NCI-H2227 (cell line): ENCODE data around the gene RAI2.
A peak's percentile ranks its signal among the peaks of the same experiment; 100 is the strongest.

Source experiments
- DNase-seq: peaks from one replicate; lab custom pipeline; 2025; ENCODE audit not compliant: unreplicated experiment; lab: John Stamatoyannopoulos, UW

The RAI2 gene

GRCh38 chrX:17829566-17829965 is 31.5 kb downstream of the RAI2 start:
- DNase-seq = no peak

- no peak for DNase-seq
Measured at GRCh38 chrX:17828171-17828570, 32.9 kb downstream of the RAI2 start.

DNA sequence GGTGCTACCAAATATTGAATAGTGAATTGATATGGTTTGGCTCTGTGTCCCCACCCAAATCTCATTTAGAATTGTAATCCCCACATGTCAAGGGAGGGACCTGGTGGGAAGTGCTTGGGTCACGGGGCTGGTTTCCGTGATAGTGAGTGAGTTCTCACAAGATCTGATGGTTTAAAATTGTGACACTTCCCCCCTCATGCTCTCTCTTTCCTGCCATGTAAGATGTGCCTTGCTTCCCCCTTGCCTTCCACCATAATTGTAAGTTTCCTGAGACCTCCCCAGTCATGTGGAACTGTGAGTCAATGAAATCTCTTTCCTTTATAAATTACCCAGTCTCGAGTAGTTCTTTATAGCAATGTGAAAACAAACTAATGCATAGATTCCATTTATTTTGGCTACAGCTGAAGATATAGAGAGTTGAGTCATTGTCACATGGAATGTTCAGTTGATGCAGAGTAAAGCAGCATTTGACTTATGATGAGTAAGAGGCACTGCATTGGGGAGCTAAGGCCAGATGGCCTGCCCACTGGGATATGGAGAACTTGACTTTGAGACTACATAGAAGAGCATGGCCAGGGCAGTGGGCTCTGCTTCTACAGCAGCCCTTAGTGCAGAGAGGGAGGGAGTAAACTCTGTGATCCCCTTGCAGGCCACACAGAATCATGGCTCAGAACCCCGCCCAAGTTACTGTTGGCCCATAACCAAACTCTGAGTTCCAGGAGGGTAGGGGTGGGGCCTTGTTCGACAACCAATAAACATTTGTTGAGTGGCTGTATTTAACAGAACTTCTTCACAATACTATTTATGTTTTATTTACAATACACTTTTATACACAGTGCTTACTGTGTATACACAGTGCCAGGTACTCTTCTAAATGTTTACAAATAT is 34.2 kb downstream of the RAI2 start:
- no peak for DNase-seq

GRCh38 chrX:17824980-17825379 is 36.1 kb downstream of the RAI2 start:
- DNase-seq = no peak

GRCh38 chrX:17822351-17822750 is 38.7 kb downstream of the RAI2 start:
- no peak for DNase-seq

- DNase-seq = no peak
Measured at GRCh38 chrX:17820100-17820499, 41.0 kb downstream of the RAI2 start.

GRCh38 chrX:17818726-17819125 is 42.4 kb downstream of the RAI2 start:
- DNase-seq = no peak

DNA sequence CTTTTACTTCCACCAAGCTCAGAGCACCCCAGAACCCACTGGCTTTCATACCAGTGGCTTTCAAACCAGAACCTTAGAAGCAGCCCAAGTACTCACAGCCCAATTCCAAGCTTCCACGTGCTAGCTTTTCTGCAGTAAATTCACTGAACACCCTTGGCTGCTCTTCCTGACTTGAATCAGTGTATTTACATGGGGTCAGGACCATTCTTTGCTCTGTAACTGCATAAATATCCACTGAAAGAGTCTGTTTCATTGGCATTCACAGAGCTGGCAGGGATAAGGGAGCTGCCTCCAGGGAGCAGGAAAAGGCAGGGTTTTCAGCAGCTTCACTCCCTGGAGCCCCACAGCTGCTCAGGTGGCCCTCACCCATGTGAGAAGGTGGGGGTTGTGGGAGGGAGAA is 43.8 kb downstream of the RAI2 start:
- no peak for DNase-seq

DNA sequence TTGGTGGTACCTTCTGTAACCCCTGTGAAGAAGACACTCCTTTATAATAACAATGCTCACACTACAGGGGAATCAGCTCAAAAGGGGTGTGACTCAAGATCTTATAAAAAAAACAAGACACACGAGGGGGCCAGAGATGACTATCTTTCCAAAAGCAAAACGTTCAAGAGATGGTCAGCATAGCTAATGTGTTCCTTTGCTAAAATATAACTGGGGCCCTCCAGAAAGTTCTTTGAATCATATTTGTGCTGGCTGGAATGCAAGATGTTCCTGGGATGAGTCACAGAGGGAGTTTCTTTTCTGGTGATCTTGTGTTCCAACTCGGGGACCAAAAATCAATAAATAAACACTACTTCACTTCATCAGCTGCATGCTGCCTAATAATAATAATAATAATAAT is 46.5 kb downstream of the RAI2 start:
- no peak for DNase-seq

DNA sequence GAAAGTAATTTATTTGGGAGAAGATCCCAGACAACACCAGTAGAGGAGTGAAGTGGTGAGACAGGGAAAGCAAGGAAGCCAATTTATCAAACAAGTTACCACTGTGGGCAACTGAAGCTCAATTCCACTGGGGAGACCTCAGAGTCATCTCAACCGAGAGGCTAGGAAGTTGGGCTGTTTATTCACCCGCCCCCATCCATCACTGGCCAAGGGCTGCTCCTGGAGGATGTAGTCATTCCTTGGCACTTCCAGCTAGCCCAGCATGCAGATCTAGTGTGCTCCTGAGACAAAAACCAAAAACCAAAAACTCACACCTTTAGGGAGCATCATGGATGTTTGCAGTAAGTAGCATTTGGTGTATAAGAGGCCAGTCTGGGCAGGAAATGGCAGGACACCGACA is 47.0 kb downstream of the RAI2 start:
- DNase-seq = no peak

GRCh38 chrX:17813277-17813676 is 47.8 kb downstream of the RAI2 start:
- DNase-seq = no peak

- DNase-seq = no peak
Measured at GRCh38 chrX:17812763-17813162, 48.3 kb downstream of the RAI2 start.

GRCh38 chrX:17809984-17810383 is 51.1 kb downstream of the RAI2 start:
- no peak for DNase-seq

DNA sequence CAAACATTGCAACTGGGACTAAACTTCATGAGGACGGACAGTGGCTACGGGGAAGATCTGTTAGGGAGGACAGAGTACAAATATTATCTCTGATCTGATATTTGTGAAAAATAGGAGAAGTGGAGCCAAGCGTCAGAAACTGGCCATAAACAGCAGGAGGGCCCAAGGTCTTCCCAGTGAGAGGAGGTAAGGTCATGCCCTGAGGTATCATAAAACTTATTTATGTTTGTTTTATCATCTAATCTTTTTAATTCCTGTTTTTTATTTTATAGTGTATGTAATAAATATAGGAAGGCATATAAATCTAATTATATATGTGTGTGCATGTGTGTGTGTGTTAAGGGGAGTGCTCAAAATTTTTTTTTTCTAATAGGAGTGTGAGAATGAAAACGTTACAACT is 51.8 kb downstream of the RAI2 start:
- DNase-seq = no peak

GRCh38 chrX:17805120-17805519 is 56.0 kb downstream of the RAI2 start:
- DNase-seq = no peak

DNA sequence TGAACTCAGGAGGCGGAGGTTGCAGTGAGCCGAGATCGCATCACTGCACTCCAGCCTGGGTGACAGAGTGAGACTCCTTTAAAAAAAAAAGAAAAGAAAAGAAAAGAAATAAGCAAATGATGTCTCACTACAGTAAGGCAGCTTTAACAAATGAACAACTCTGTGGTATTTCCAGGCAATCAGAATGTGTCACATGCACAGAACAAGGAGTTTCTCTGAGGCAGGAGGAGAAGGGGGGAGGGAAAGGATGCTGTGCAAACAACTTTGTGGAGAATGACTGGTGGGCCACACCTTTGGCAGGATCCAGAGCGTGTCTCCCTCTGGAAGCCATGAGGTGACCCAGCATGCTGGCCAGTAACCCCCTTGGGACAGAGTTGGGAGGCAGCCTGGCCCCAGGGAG is 57.6 kb downstream of the RAI2 start:
- DNase-seq = no peak

- DNase-seq = no peak
Measured at GRCh38 chrX:17802756-17803155, 58.3 kb downstream of the RAI2 start.

DNA sequence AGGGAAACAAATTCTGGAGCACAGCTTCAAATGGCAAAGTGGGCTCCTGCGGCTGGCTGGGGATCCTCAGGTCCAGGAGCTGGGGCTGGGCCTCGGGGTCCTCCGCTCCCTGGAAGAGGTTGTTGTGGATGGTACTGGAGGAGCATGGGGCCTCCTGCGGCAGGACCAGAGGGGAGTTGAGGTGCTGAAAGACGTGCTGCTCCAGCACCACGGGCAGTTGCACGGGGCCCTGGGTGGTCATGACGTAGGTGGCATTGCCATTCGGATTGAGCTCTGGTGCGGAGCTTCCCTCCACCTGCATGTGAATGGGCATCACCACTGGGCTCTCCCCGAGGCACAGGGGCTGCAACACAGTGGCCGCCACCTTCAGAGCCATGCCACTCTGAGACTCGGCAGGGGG is 59.7 kb downstream of the RAI2 start:
- DNase-seq = no peak

GRCh38 chrX:17798921-17799320 is 62.2 kb downstream of the RAI2 start:
- no peak for DNase-seq

DNA sequence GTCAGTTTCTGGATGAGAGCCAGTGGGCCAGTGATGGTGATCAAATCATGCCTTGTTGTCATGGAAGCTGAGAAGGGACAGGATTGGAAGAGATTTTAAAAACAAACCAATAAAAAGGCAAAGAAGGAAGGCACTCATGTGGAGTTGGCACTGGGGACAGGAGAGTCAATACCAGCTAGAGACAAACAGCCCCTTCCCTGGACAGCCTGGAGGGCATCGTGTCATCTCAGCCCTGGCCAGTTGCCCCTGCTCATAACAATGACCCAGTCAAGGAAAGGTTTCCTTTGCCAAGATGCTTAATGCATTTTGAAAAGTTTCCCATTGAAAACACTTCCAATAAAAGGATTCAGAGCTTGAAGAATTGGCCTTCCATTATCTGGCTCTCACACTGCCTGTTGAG is 68.3 kb downstream of the RAI2 start:
- DNase-seq = no peak

DNA sequence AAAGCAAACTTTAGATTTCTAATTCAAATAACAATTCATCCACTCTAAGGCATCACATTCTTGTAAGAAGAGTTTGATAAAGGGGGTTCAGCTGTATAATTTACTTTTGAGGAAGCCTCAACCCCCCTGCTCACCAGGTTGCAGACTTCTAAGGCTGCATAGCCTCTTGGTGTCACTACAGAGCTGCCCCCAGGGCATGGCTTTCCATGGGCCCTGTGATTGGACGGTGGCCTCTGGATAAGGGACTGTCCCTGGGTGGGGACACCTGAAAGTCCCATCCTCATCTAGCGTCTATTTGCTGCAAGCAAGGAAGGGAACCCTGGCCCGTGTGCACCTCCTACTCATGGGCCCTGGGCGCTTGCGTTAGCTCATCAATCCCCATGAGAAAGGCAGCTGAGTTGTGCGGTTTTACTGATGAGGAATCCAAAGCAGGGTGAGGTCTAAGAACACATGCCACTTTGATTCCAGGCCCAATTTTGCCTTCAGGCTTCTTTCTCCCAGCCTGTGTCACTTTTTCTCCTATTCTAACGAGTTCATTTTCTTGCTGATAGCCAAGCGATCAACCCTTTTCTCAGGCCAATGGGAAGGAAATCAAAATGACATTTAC is 72.0 kb downstream of the RAI2 start:
- DNase-seq = no peak

GRCh38 chrX:17788439-17788838 is 72.7 kb downstream of the RAI2 start:
- DNase-seq = peak; percentile 66

GRCh38 chrX:17787557-17787956 is 73.5 kb downstream of the RAI2 start:
- DNase-seq = no peak
